GM12878 (cell line): Measurements from ENCODE around the gene NUDT1. TPM values are rescaled to one million over a fixed set of nuclear protein-coding genes. Genes with fewer than 3 reads are reported as not detected.

Experiments used
- ATAC-seq: fragments of 200-7000 bp; cut with Tn5 transposase; 3 replicates; pipeline ENCODE4 v1.9.1; 2020; ENCODE audit warnings: mild to moderate bottlenecking, moderate library complexity
- BruUV-seq: library from RNA; stranded (reverse); fragments of 400-500 nt; replicated peaks from 2 replicates; lab custom pipeline; 2021; lab: Mats Ljungman, UMichigan
- CTCF ChIA-PET: fragments of 300-600 bp; sonication (Branson Sonifier 250); formaldehyde crosslinking; extraction: SDS; loops from one replicate; lab custom pipeline; 2021; ENCODE audit warnings: inconsistent platforms; lab: Yijun Ruan, JAX
- POLR2A ChIA-PET: fragments of 350-600 bp; formaldehyde crosslinking; extraction: SDS; loops from one replicate; lab custom pipeline; 2021; ENCODE audit warnings: inconsistent platforms; lab: Charles Lee
- RAD21 ChIA-PET: fragments of 300-600 bp; sonication (Branson Sonifier 250); formaldehyde crosslinking; loops from one replicate; lab custom pipeline; 2023; ENCODE audit warnings: antibody characterized with exemption; ENCODE audit not compliant: unreplicated experiment; lab: Charles Lee
- SMC1A ChIA-PET: fragments of 300-600 bp; sonication (Branson Sonifier 250); formaldehyde crosslinking; loops from one replicate; lab custom pipeline; 2023; ENCODE audit not compliant: unreplicated experiment, uncharacterized antibody; lab: Charles Lee
- DNase-seq: peaks from one replicate; pipeline ENCODE4 v3.0.0-alpha.2; 2011; ENCODE audit warnings: low read depth, low spot score
- FAIRE-seq: peaks from 3 replicates; lab custom pipeline; 2011; peaks lifted over from hg19 to GRCh38; lab: Jason Lieb, UNC
- H2AFZ ChIP-seq: 2 replicates; pipeline ENCODE4 v1.6.0; 2011; ENCODE audit warnings: low read depth, low read length, control low read depth; ENCODE audit not compliant: control insufficient read depth
- H3K27ac ChIP-seq: 2 replicates; pipeline ENCODE4 v1.5.1; 2011; ENCODE audit warnings: control low read depth; ENCODE audit not compliant: control insufficient read depth, insufficient read depth
- H3K27me3 ChIP-seq, 2 experiments: replicated peaks in 1 of 2; 2 replicates each; pipeline versions ENCODE4 v1.6.0 to v1.6.1; 2011; ENCODE audit warnings: low read length in 1 of 2; ENCODE audit not compliant: control insufficient read depth in 2 of 2, insufficient read depth in 2 of 2
- H3K36me3 ChIP-seq, 2 experiments: 2 replicates each; pipeline ENCODE4 v1.5.1; 2011; ENCODE audit warnings: low read length in 1 of 2; ENCODE audit not compliant: control insufficient read depth in 2 of 2, insufficient read depth in 2 of 2
- H3K4me1 ChIP-seq: 2 replicates; pipeline ENCODE4 v1.6.1; 2011; ENCODE audit warnings: mild to moderate bottlenecking, low read length, moderate library complexity, mixed read lengths; ENCODE audit not compliant: control insufficient read depth, insufficient read depth
- H3K4me2 ChIP-seq: 2 replicates; pipeline ENCODE4 v1.6.0; 2011; ENCODE audit warnings: control low read depth; ENCODE audit not compliant: control insufficient read depth, insufficient read depth
- H3K4me3 ChIP-seq: fragments of 200-600 bp; sonication (generic); 2 replicates; pipeline ENCODE4 v1.5.1; 2016
- H3K79me2 ChIP-seq: 2 replicates; pipeline ENCODE4 v1.6.0; 2011; ENCODE audit warnings: low read length; ENCODE audit not compliant: control insufficient read depth, insufficient read depth
- H3K9ac ChIP-seq: 2 replicates; pipeline ENCODE4 v1.8.0; 2011; ENCODE audit warnings: low read length, control low read depth, mixed read lengths; ENCODE audit not compliant: control insufficient read depth, insufficient read depth
- H3K9me3 ChIP-seq: replicated peaks from 3 replicates; pipeline ENCODE4 v1.5.1; 2011; ENCODE audit warnings: mild to moderate bottlenecking, low read length; ENCODE audit not compliant: control insufficient read depth, insufficient read depth
- H4K20me1 ChIP-seq: 2 replicates; pipeline ENCODE4 v1.6.0; 2011; ENCODE audit not compliant: control insufficient read depth, insufficient read depth
- BCL11A ChIP-seq: IDR thresholded peaks from 2 replicates; pipeline ENCODE4 v1.6.1; 2011; ENCODE audit warnings: low read depth, low read length
- CBX5 ChIP-seq: sonication (generic); IDR thresholded peaks from 2 replicates; pipeline ENCODE4 v1.6.1; 2016; ENCODE audit warnings: low read depth, moderate library complexity, mild to moderate bottlenecking, inconsistent platforms
- FOXK2 ChIP-seq: fragments of 450-650 bp; IDR thresholded peaks from 2 replicates; pipeline ENCODE4 v1.6.1; 2017; ENCODE audit warnings: mild to moderate bottlenecking, moderate library complexity
- MXI1 ChIP-seq: fragments of 150-350 bp; IDR thresholded peaks from 2 replicates; pipeline ENCODE4 v1.6.1; 2011; ENCODE audit warnings: low read depth, mild to moderate bottlenecking, inconsistent platforms, low read length, improper control_type of control experiment
- NR2F1 ChIP-seq: fragments of 450-650 bp; conservative IDR thresholded peaks from 2 replicates; pipeline ENCODE4 v1.6.1; 2017; ENCODE audit warnings: mild to moderate bottlenecking
- NRF1 ChIP-seq: conservative IDR thresholded peaks from 2 replicates; pipeline ENCODE4 v1.6.1; 2011; ENCODE audit warnings: mild to moderate bottlenecking, low read depth, low read length, improper control_type of control experiment
- POU2F2 ChIP-seq: IDR thresholded peaks from 3 replicates; pipeline ENCODE4 v1.6.1; 2011; ENCODE audit warnings: low read depth, mild to moderate bottlenecking, low read length, borderline replicate concordance
- RB1 ChIP-seq: fragments of 450-650 bp; formaldehyde crosslinking; IDR thresholded peaks from 2 replicates; pipeline ENCODE4 v1.6.1; 2017; ENCODE audit warnings: mild to moderate bottlenecking, borderline replicate concordance
- RELB ChIP-seq: fragments of 450-650 bp; IDR thresholded peaks from 2 replicates; pipeline ENCODE4 v1.6.1; 2017; ENCODE audit warnings: low read depth, mild to moderate bottlenecking, moderate library complexity
- SIX5 ChIP-seq: IDR thresholded peaks from 2 replicates; pipeline ENCODE4 v1.6.1; 2011; ENCODE audit warnings: mild to moderate bottlenecking, low read depth, low read length, moderate library complexity; ENCODE audit not compliant: severe bottlenecking
- TCF12 ChIP-seq: IDR thresholded peaks from 2 replicates; pipeline ENCODE4 v1.6.1; 2011; ENCODE audit warnings: low read depth, mild to moderate bottlenecking, low read length
- ZNF384 ChIP-seq: IDR thresholded peaks from 2 replicates; pipeline ENCODE4 v1.6.1; 2012; ENCODE audit warnings: low read depth, mild to moderate bottlenecking, low read length, improper control_type of control experiment, borderline replicate concordance
- WGBS: methylation state at CpG from one replicate; pipeline ENCODE4 v1.1.6; 2016; ENCODE audit warnings: low lambda C conversion rate; ENCODE audit not compliant: insufficient replicate concordance, insufficient coverage; ENCODE audit errors: missing lambda C conversion rate; 5-methylcytosine and 5-hydroxymethylcytosine counted together
- in situ Hi-C: fragments of 300-500 bp; cut with MboI; formaldehyde crosslinking; loops from 9 replicates; pipeline ENCODE4 v1.14.3; 2018; ENCODE audit warnings: mixed read lengths
- intact Hi-C: fragments of 100-400 bp; cut with micrococcal nuclease; formaldehyde crosslinking; loops from one replicate; pipeline ENCODE4 v1.14.2; 2022; ENCODE audit not compliant: unreplicated experiment
- polyA plus RNA-seq, 11 experiments: library from polyadenylated mRNA; depleted of rRNA in 4 of 11; unstranded in 6 of 11; stranded (reverse) in 5 of 11; fragments of >200 nt; fragmentation: Nextera tagmentation in 4 of 11; fragmentation: Illumina TruSeq in 1 of 11; extraction: Ambion mirVana in 4 of 11; extraction: Trizol in 1 of 11; gene quantifications; 1 replicate in 1 of 11; 2 replicates in 10 of 11; pipeline versions ENCODE4 v1.2.1 to v1.2.3, GENCODE V29; 2011 to 2016; ENCODE audit warnings: inconsistent platforms in 2 of 11, missing spikeins in 2 of 11, low read depth in 1 of 11
- total RNA-seq, 4 experiments: library from RNA; depleted of rRNA in 3 of 4; stranded (reverse); fragments of >200 nt in 3 of 4; fragmentation: Illumina TruSeq in 1 of 4; extraction: Trizol in 1 of 4; gene quantifications; 2 replicates each; pipeline versions ENCODE4 v1.2.1 to v1.2.3, GENCODE V29; 2013 to 2021

Gene NUDT1
- total and polyA plus RNA-seq, 10 of the 15 experiments (the other 5 are each of a cell fraction or from before 2014, with no cell fraction given), result 7.7 to 122 (median 59.2) TPM

- TF ChIP-seq RELB (0 out of 2 replicates have a peak, but pooled peaks have one; percentile 66), NR2F1 (peak; percentile 29; the same call in 1 of the 2 replicates), BCL11A (0 out of 2 replicates have a peak, but pooled peaks have one; percentile 8), RB1 (peak; percentile 95), MXI1 (peak; percentile 43; the same call in 1 of the 2 replicates), POU2F2 (peak; percentile 53; the same call in 2 of the 3 replicates), CBX5 (no peak)
Observed at GRCh38 chr7:2232766-2233520, 9.1 kb upstream of the NUDT1 start, which contains the start of gene MAD1L1 (continued).

- no peak overlapping the region for H3K4me2 ChIP-seq
- ChIA-PET CTCF (no interaction called here), RAD21 (no interaction called here), POLR2A (interaction anchor here (0.7 kb wide), 1 partner anchor 90 kb away, joined by 4 read pairs; no protein-coding TSS in a partner anchor), SMC1A (no interaction called here)
- H2AFZ ChIP-seq, result no peak overlapping the region
- H4K20me1 ChIP-seq, result no peaks in the 10 kb centered on the region
- peaks cover 46% of the 10 kb centered on the region for H3K79me2 ChIP-seq
- H3K4me1 ChIP-seq, result peaks cover 19% of the 10 kb centered on the region
- no TSS peak for BruUV-seq
- FAIRE-seq, result no peak
- no peaks in the 10 kb centered on the region for H3K27me3 ChIP-seq
- H3K4me3 ChIP-seq, result no peak overlapping the region
- in situ Hi-C loops, result no loop called here
- no peak for ATAC-seq
- no peak for TF ChIP-seq SIX5
- TF ChIP-seq POU2F2, result no peak
- TF ChIP-seq BCL11A, result no peak
- no peak for TF ChIP-seq ZNF384
- no peak for TF ChIP-seq TCF12
- TF ChIP-seq FOXK2, result no peak
- TF ChIP-seq NRF1, result no peak
- H3K9ac ChIP-seq, result no peak overlapping the region
- DNase-seq, result no peak
- peaks cover 9 to 13% of the 10 kb centered on the region in 2 experiments for H3K36me3 ChIP-seq
- no peak overlapping the region for H3K27ac ChIP-seq
- intact Hi-C loops, result no loop called here
- WGBS, result 96% methylated on average over 3 of the region's 3 CpGs
- H3K9me3 ChIP-seq, result no peaks in the 10 kb centered on the region; the same call in 2 of the 3 replicates
Observed at GRCh38 chr7:2233926-2234325, 8.1 kb upstream of the NUDT1 start.
